Rectal smooth muscle tissue (tissue), 1 donor: ENCODE measurements around the gene FRMD4B.
A peak's percentile ranks its signal among the peaks of the same experiment; 100 is the strongest.
"Not testable (repeated sequence)": the region's sequence is repeated elsewhere in the genome, so short reads cannot be mapped to it uniquely, and the experiment has no call there.

ENCODE experiments used
- H3K27ac ChIP-seq: one replicate; pipeline ENCODE4 v1.7.0; 2013; ENCODE audit warnings: low read depth, low read length, inconsistent platforms
- H3K27me3 ChIP-seq: one replicate; pipeline ENCODE4 v1.7.0; 2013; ENCODE audit warnings: low read length; ENCODE audit not compliant: control insufficient read depth, insufficient read depth
- H3K36me3 ChIP-seq: one replicate; pipeline ENCODE4 v1.7.0; 2013; ENCODE audit warnings: low read length; ENCODE audit not compliant: control insufficient read depth, insufficient read depth
- H3K4me1 ChIP-seq: one replicate; pipeline ENCODE4 v1.7.0; 2013; ENCODE audit warnings: low read length; ENCODE audit not compliant: control insufficient read depth, insufficient read depth
- H3K4me3 ChIP-seq: one replicate; pipeline ENCODE4 v1.7.0; 2013; ENCODE audit warnings: low read length
- H3K9ac ChIP-seq: one replicate; pipeline ENCODE4 v1.7.0; 2013; ENCODE audit warnings: low read length

FRMD4B gene

DNA sequence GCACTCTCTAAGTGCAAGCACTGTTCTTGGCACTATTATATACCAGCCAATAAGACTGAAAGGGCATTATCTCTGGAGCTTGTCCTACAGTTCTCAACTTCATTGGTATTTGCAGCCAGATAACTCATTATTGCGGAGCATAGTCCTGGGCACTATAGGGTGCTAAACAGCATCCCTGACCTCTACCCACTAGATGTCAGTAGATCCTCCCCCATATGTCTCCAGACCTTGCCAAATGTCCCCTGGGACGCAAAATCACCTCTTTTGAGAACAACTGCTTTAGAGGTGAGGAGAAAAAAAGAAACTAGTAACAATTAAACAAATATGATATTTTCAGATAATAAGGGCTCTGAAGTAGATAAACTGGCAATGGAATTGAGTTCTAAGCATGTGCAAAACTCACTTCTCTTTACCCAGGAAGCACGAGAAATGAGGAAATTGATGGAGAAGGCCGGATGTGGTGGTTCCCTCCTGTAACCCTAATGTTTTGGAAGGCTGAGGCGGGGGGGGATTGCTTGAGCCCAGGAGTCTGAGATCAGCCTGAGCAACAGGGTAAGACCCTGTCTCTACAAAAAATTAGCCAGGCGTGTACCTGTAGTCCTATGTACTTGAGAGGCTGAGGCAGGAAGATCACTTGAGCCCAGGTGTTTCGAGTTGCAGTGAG lies 61.4 kb downstream of the FRMD4B start:
- Histone ChIP-seq H3K4me1 (no peaks in the 10 kb centered on the region), H3K4me3 (no peak overlapping the region), H3K36me3 (no peaks in the 10 kb centered on the region), H3K27me3 (no peaks in the 10 kb centered on the region), H3K27ac (no peak overlapping the region), H3K9ac (no peak overlapping the region)

DNA sequence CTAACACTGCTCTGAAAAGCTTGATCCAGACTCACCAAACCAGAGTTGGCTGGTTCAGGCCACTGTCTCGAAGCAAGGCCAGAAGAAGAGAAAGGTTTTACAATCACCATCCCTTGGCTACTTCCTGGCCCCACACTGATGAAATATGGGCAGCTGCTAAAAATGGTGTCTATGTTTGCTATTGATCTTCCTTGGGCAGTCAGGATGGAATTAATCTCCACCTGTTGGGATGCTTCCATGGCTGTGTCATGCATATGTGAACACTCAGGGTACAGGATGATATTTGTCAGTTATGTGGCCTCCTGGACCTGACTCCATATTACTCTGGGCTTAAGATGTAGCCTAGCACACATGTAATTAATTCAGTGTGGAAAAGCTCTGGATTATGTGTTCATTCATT lies 61.9 kb downstream of the FRMD4B start:
- Histone ChIP-seq H3K4me3 (no peak overlapping the region), H3K36me3 (no peaks in the 10 kb centered on the region), H3K27ac (no peak overlapping the region), H3K4me1 (no peaks in the 10 kb centered on the region), H3K27me3 (no peaks in the 10 kb centered on the region), H3K9ac (no peak overlapping the region)

DNA sequence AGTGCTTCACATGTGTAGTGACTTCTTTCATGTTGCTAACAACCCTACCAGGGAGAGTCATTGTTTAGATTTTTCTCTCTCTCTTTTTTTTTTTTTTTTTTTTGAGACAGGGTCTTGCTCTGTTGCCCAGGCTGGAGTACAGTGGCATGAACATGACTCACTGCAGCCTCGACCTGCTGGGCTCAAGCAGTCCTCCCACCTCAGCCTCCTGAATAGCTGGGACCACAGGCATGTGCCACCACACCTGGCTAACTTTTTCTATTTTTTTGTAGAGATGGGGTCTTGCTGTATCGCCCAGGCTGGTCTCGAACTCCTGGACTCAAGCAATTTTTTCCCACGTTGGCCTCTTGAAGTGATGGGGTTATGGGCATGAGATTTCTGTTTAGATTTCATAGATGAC lies 63.4 kb downstream of the FRMD4B start:
- not testable (repeated sequence) for H3K9ac ChIP-seq, H3K36me3 ChIP-seq, H3K27ac ChIP-seq, H3K4me1 ChIP-seq, H3K4me3 ChIP-seq, H3K27me3 ChIP-seq

DNA sequence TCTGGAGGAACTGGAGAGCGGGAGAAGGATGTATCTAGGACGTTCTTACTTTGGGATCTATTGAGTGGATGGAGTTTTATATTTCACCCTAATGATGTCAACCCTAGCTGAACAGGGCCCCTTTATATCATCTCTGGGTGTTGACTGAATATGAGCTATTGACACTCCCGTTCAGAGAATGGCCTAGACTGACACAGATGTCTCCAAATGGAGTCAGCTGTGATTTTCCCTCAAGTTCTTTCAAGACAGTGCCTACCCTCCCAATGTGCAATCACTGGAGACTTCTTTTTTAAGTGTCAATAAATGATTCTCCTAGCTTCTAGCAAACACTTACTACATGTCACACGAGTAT lies 63.8 kb downstream of the FRMD4B start:
- no peaks in the 10 kb centered on the region for H3K36me3 ChIP-seq
- H3K9ac ChIP-seq = no peak overlapping the region
- no peak overlapping the region for H3K27ac ChIP-seq
- no peaks in the 10 kb centered on the region for H3K4me1 ChIP-seq
- H3K4me3 ChIP-seq = no peak overlapping the region
- no peaks in the 10 kb centered on the region for H3K27me3 ChIP-seq

DNA sequence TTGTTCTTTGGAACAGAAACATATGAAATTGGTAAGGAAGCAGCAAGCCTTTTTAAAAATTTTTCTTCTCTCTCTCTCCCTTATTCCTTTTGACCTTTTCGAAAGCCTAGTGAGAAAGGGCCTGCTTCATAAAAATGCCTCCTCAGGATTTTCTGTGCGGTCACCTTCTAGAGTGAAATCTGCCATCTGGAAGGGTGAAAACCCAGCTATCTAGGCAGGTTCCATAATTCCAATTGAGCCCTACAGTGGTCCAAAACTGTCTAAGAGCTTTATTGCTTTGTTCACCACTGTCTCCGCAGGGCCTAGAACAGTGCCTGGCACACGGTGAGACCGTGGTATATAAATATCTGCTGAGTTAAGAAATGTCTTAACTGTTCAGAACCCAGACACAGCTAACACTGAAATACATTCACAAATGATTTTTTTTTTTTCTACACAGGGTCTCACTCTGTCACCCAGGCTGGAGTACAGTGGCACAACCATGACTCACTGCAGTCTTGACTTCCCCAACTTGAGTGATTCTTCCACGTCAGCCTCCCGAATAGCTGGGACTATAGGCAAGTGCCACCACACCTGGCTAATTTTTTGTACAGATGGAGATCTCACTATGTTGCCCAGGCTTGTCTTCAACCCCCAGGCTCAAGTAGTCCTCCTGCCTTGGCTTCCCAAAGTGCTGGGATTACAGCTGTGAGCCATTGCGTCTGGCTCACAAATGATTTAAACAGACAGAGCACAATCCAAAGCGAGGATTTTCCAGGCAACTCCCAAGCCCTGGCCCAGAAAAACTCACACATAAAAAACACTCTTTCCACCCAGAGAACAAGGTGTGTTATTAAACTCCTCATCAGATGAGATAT lies 64.4 kb downstream of the FRMD4B start:
- no peaks in the 10 kb centered on the region for H3K36me3 ChIP-seq
- H3K4me1 ChIP-seq = no peaks in the 10 kb centered on the region
- H3K4me3 ChIP-seq = no peak overlapping the region
- no peak overlapping the region for H3K9ac ChIP-seq
- H3K27ac ChIP-seq = peak overlapping the region; percentile 55
- H3K27me3 ChIP-seq = no peaks in the 10 kb centered on the region

DNA sequence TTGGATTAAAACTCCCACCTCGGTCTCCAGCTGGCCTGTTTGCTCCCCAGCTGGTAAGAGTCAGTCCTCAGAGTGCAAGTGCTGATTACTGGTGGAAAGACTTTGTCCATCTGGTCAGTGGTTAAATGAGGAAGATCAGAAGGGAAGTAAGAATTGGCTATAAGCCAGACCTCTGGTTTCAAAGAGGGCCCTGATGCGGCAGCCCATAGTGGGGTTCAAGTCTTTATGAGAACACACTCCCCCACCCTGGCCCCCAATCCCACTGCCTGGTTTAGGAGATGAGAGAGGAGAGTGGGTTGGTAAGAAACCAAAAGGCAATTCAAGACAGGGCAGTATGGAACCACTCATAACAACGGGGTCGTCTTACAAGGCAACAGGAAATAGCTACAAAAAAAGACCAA lies 65.0 kb downstream of the FRMD4B start:
- no peak overlapping the region for H3K9ac ChIP-seq
- H3K4me1 ChIP-seq = no peaks in the 10 kb centered on the region
- H3K4me3 ChIP-seq = no peak overlapping the region
- H3K27me3 ChIP-seq = no peaks in the 10 kb centered on the region
- H3K36me3 ChIP-seq = no peaks in the 10 kb centered on the region
- H3K27ac ChIP-seq = no peak overlapping the region

DNA sequence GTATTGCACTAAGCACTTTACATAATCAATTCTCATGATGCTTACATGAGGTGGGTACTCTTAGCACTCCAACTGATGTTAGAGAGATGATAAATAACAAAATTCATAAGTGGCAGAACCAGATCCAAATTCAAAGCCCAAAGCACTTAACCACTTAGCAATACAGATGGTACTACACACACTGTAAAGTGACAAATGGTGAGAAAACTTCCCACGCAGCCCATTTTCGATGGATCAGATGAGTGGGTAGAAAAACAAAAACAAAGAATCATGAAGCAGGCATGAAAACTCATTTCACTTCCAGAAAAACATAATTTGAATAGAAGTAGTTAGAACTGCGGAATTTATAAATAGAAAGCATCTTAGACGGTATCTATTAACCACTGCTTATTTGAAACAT lies 66.2 kb downstream of the FRMD4B start:
- Histone ChIP-seq H3K4me1 (no peaks in the 10 kb centered on the region), H3K4me3 (no peak overlapping the region), H3K27ac (no peak overlapping the region), H3K9ac (no peak overlapping the region), H3K27me3 (no peaks in the 10 kb centered on the region), H3K36me3 (no peaks in the 10 kb centered on the region)

DNA sequence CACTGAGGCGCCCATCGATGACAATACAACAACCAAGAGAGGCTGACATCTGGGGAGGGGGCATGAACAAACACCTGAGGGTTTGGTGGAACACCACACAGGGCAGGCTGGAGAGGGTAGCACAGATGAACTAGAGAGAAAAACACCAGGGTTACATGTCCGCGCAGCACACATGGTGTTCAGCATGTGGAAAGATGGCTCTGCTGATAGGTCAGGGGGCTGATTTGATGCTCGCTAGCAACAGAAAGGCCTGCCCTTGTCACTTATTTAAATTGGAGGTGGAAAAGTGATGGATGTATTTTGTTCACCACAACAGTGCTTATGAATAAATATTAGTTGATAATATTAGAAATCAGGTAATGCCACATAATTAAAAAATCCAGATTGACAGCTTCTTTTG lies 67.5 kb downstream of the FRMD4B start:
- no peak overlapping the region for H3K27ac ChIP-seq
- H3K36me3 ChIP-seq = no peaks in the 10 kb centered on the region
- no peaks in the 10 kb centered on the region for H3K27me3 ChIP-seq
- H3K4me3 ChIP-seq = no peak overlapping the region
- H3K9ac ChIP-seq = no peak overlapping the region
- H3K4me1 ChIP-seq = no peaks in the 10 kb centered on the region

DNA sequence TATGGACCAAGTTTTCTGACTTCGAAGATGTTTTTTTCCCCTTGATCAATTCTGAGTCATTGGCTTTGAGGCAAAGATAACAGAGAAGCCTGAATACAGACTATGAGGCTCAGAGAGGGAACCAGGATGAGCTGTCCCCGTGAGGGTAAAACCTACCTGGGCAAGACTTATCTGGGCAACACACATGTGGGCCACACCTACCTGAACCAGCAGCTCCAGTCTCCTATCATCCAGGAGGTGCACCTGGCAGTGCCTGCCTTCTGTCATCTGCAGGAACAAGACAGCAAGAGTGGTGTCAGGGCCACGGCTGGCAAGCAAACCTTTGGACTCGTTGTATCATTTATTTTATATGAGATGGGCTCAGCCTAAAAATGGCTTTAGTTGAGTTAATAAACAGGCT lies 72.6 kb downstream of the FRMD4B start:
- no peak overlapping the region for H3K27ac ChIP-seq
- H3K4me1 ChIP-seq = no peaks in the 10 kb centered on the region
- H3K27me3 ChIP-seq = no peaks in the 10 kb centered on the region
- no peaks in the 10 kb centered on the region for H3K36me3 ChIP-seq
- no peak overlapping the region for H3K9ac ChIP-seq
- H3K4me3 ChIP-seq = no peak overlapping the region

DNA sequence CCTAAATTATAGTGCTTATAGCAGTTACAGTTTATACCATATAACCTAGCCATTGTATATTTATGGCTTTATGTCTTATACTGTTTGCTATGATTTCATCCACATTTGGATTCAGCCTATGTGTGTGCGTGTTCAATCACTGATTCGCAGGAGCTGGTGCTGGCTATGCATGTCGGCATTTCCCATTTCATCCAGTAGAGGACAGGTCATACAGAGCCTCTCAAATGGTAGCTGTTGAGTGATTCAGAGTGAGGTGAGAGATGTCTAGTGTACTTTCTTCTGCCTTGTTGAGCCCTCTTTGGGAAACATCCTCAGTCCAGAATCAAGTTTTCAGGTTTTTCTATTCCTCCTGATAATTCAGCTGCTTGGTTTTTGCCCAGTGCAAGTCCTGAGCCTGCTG lies 76.1 kb downstream of the FRMD4B start:
- peaks cover 2% of the 10 kb centered on the region for H3K4me1 ChIP-seq
- no peaks in the 10 kb centered on the region for H3K36me3 ChIP-seq
- no peak overlapping the region for H3K27ac ChIP-seq
- no peak overlapping the region for H3K9ac ChIP-seq
- H3K4me3 ChIP-seq = no peak overlapping the region
- no peaks in the 10 kb centered on the region for H3K27me3 ChIP-seq

DNA sequence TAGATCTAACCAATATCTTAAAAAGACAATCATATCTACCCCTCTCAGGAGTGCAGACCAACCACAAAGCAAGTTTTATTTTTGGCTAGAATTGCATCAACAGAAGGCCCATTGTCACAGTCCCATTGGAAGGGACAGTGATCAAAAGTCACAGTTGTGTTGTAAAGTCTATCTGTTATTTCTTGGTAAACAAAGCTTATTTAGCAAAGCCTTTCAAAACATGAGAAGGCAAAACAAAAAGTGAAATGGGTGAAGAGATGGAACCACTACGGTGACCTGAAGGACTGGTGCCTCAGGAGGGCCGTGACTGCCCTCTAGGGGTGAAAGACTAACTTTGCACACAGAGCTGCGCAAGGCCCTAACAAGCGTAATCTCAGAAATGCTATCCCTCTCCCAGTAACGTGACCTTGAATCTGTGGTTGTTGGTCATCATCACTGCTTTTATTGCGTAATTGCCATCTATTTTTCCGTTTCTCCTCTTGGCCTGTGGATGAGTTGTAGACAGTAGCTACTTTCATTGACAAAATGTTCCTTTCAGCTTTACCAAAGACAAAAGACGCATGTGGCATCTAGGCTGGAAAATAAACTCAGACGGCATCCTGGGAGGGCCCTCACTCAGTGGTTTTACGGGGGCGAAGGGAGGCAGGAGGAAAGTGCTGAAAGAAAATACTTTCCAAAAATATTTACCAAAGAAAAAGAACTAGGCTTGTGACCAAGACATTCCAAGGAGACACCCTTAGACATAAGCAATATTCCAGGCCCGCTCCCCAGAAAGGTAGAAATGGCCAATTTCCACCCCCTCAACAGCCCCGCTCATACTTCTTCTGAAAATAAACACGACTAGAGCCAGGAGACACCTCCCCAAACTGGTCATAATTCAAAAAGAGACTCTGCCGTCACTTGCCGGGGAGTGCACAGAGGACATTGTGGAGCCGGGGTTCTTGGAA lies 79.4 kb downstream of the FRMD4B start:
- Histone ChIP-seq H3K4me1 (peaks cover 2% of the 10 kb centered on the region), H3K27ac (peak overlapping the region; percentile 17), H3K27me3 (no peaks in the 10 kb centered on the region), H3K9ac (no peak overlapping the region), H3K4me3 (no peak overlapping the region), H3K36me3 (no peaks in the 10 kb centered on the region)

DNA sequence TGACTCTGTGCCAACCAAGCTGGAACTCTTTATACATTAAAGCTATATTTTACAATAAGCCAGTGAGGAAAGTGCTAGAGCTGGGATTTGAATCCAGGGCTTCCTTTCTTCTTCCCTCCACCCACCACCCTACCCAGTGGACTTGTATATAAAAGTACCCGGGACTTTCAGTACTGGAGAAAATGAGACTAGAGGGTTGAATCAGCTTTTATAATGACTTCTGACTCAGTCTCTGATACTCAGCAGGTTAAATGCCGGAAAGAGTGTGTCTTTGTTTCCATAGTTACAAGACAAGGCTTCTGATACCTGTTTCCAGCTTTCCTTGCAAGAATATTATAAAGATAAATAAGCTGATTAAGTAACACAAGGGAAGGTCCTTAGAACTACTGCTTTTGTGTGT lies 80.9 kb downstream of the FRMD4B start:
- H3K27ac ChIP-seq = no peak overlapping the region
- H3K4me3 ChIP-seq = no peak overlapping the region
- no peak overlapping the region for H3K9ac ChIP-seq
- no peaks in the 10 kb centered on the region for H3K36me3 ChIP-seq
- peaks cover 2% of the 10 kb centered on the region for H3K4me1 ChIP-seq
- no peaks in the 10 kb centered on the region for H3K27me3 ChIP-seq
